GM23338 (cell line): ENCODE measurements around the gene FNIP2. TPM values are rescaled to one million over a fixed set of nuclear protein-coding genes. Genes with fewer than 3 reads are reported as not detected.

ENCODE experiments used
- ATAC-seq: fragments of 200-7000 bp; cut with Tn5 transposase; 3 replicates; pipeline ENCODE4 v1.9.1; 2020
- DNase-seq: peaks from one replicate; pipeline ENCODE4 v3.0.0-alpha.2; 2015; ENCODE audit warnings: low spot score
- H2AFZ ChIP-seq: fragments of 200-600 bp; sonication (generic); 2 replicates; pipeline ENCODE4 v1.8.0; 2016; ENCODE audit warnings: antibody characterized with exemption, mild to moderate bottlenecking, moderate library complexity
- H3F3A ChIP-seq: fragments of 200-600 bp; sonication (generic); replicated peaks from 2 replicates; pipeline ENCODE4 v1.8.0; 2017; ENCODE audit warnings: antibody characterized with exemption, mixed run types, low read depth
- H3K27ac ChIP-seq: fragments of 200-600 bp; sonication (generic); 2 replicates; pipeline ENCODE4 v1.6.1; 2016; ENCODE audit warnings: low read depth
- H3K27me3 ChIP-seq: fragments of 200-600 bp; sonication (generic); 2 replicates; pipeline ENCODE4 v1.8.0; 2016; ENCODE audit warnings: mild to moderate bottlenecking, mixed run types, moderate library complexity; ENCODE audit not compliant: insufficient read depth
- H3K36me3 ChIP-seq: fragments of 200-600 bp; sonication (generic); 2 replicates; pipeline ENCODE4 v1.8.0; 2016; ENCODE audit warnings: mild to moderate bottlenecking; ENCODE audit not compliant: insufficient read depth
- H3K4me1 ChIP-seq: fragments of 200-600 bp; sonication (generic); 2 replicates; pipeline ENCODE4 v1.8.0; 2016; ENCODE audit warnings: mild to moderate bottlenecking, moderate library complexity; ENCODE audit not compliant: insufficient read depth
- H3K4me2 ChIP-seq: fragments of 200-600 bp; sonication (generic); 2 replicates; pipeline ENCODE4 v1.7.1; 2017; ENCODE audit warnings: mixed run types
- H3K4me3 ChIP-seq: fragments of 200-600 bp; sonication (generic); 2 replicates; pipeline ENCODE4 v1.6.1; 2016; ENCODE audit warnings: mixed run types
- H3K79me2 ChIP-seq: fragments of 200-600 bp; sonication (generic); replicated peaks from 2 replicates; pipeline ENCODE4 v1.8.0; 2017; ENCODE audit warnings: mild to moderate bottlenecking; ENCODE audit not compliant: insufficient read depth
- H3K9me2 ChIP-seq: fragments of 200-600 bp; sonication (generic); 2 replicates; pipeline ENCODE4 v1.8.0; 2017; ENCODE audit not compliant: insufficient read depth
- H4K20me1 ChIP-seq: fragments of 200-600 bp; sonication (generic); replicated peaks from 2 replicates; pipeline ENCODE4 v1.8.0; 2017; ENCODE audit warnings: mild to moderate bottlenecking; ENCODE audit not compliant: insufficient read depth
- H3K27ac Mint-ChIP-seq: 2 replicates; pipeline ENCODE4 v1.8.0; 2020; ENCODE audit warnings: inconsistent platforms, mild to moderate bottlenecking, moderate library complexity, mixed read lengths
- H3K27me3 Mint-ChIP-seq: 3 replicates; pipeline ENCODE4 v1.8.0; 2022; ENCODE audit warnings: low read depth, mild to moderate bottlenecking, moderate library complexity, mixed read lengths, inconsistent platforms; ENCODE audit not compliant: insufficient read depth, poor library complexity
- H3K36me3 Mint-ChIP-seq: 3 replicates; pipeline ENCODE4 v1.8.0; 2021; ENCODE audit warnings: low read depth, mild to moderate bottlenecking, inconsistent platforms, moderate library complexity, mixed read lengths
- H3K4me1 Mint-ChIP-seq: 3 replicates; pipeline ENCODE4 v1.8.0; 2020; ENCODE audit warnings: mild to moderate bottlenecking, inconsistent platforms, mixed read lengths
- H3K4me3 Mint-ChIP-seq: 3 replicates; pipeline ENCODE4 v1.8.0; 2021; ENCODE audit warnings: moderate library complexity, mild to moderate bottlenecking, inconsistent platforms, mixed read lengths
- H3K9me3 Mint-ChIP-seq: 3 replicates; pipeline ENCODE4 v1.8.0; 2020; ENCODE audit warnings: moderate library complexity, mild to moderate bottlenecking, inconsistent platforms, mixed read lengths
- CREB1 ChIP-seq: fragments of 250-450 bp; sonication (Bioruptor Pico); IDR thresholded peaks from 2 replicates; pipeline ENCODE4 v1.5.0; 2020; ENCODE audit warnings: low read depth, mild to moderate bottlenecking, moderate library complexity
- EZH2 ChIP-seq: fragments of 200-600 bp; sonication (generic); IDR thresholded peaks from one replicate; pipeline ENCODE4 v1.8.0; 2017; ENCODE audit warnings: antibody characterized with exemption, mild to moderate bottlenecking, low read depth; ENCODE audit not compliant: unreplicated experiment
- EZH2phosphoT487 ChIP-seq: fragments of 200-600 bp; sonication (generic); IDR thresholded peaks from one replicate; pipeline ENCODE4 v1.8.1; 2018; ENCODE audit warnings: antibody characterized with exemption; ENCODE audit not compliant: unreplicated experiment
- JUNB ChIP-seq: IDR thresholded peaks from one replicate; pipeline ENCODE4 v1.6.1; 2016; ENCODE audit warnings: antibody characterized with exemption; ENCODE audit not compliant: unreplicated experiment
- NANOG ChIP-seq: IDR thresholded peaks from 2 replicates; pipeline ENCODE4 v1.6.1; 2016; ENCODE audit warnings: antibody characterized with exemption, borderline replicate concordance
- POLR2AphosphoS5 ChIP-seq: IDR thresholded peaks from 2 replicates; pipeline ENCODE4 v1.6.1; 2016; ENCODE audit warnings: antibody characterized with exemption, low read depth
- STAT1 ChIP-seq: IDR thresholded peaks from one replicate; pipeline ENCODE4 v1.6.1; 2016; ENCODE audit warnings: antibody characterized with exemption; ENCODE audit not compliant: unreplicated experiment
- ZNF114 ChIP-seq: fragments of 250-450 bp; sonication (Bioruptor Pico); IDR thresholded peaks from 2 replicates; pipeline ENCODE4 v1.5.0; 2020; ENCODE audit warnings: mild to moderate bottlenecking, moderate library complexity
- ZNF331 ChIP-seq: fragments of 250-450 bp; sonication (Bioruptor Pico); IDR thresholded peaks from 2 replicates; pipeline ENCODE4 v1.5.0; 2020; ENCODE audit warnings: low read depth, mild to moderate bottlenecking, moderate library complexity
- polyA plus RNA-seq: library from polyadenylated mRNA; unstranded; fragments of >200 nt; fragmentation: Nextera tagmentation; extraction: Ambion mirVana; gene quantifications from 2 replicates; pipeline ENCODE4 v1.2.1, GENCODE V29; 2016
- total RNA-seq: library from RNA; depleted of rRNA; stranded (reverse); fragments of >200 nt; shearing (Covaris generic); gene quantifications from 2 replicates; pipeline ENCODE4 v1.2.3, GENCODE V29; 2014
- TF ChIP-seq, protein P1 (sequence below): IDR thresholded peaks from 2 replicates; pipeline ENCODE4 v1.6.1; 2016; ENCODE audit warnings: antibody characterized with exemption
- TF ChIP-seq, protein P2 (sequence below): IDR thresholded peaks from one replicate; pipeline ENCODE4 v1.6.1; 2018; ENCODE audit warnings: antibody characterized with exemption; ENCODE audit not compliant: unreplicated experiment
- TF ChIP-seq, protein P3 (sequence below): fragments of 250-450 bp; sonication (Bioruptor Pico); IDR thresholded peaks from 2 replicates; pipeline ENCODE4 v1.5.0; 2020; ENCODE audit warnings: mild to moderate bottlenecking, moderate library complexity
- TF ChIP-seq, protein P4 (sequence below), 2 experiments: fragments of 200-600 bp in 1 of 2; sonication (generic) in 1 of 2; conservative IDR thresholded peaks; 2 replicates each; pipeline versions ENCODE4 v1.5.1 to v1.6.1; 2016 to 2017; ENCODE audit warnings: antibody characterized with exemption in 2 of 2, low read depth in 2 of 2, mild to moderate bottlenecking in 2 of 2, moderate library complexity in 1 of 2

FNIP2 gene
- total and polyA plus RNA-seq, 2 experiments from 2014 or later = 2.7 to 17.2 TPM

DNA sequence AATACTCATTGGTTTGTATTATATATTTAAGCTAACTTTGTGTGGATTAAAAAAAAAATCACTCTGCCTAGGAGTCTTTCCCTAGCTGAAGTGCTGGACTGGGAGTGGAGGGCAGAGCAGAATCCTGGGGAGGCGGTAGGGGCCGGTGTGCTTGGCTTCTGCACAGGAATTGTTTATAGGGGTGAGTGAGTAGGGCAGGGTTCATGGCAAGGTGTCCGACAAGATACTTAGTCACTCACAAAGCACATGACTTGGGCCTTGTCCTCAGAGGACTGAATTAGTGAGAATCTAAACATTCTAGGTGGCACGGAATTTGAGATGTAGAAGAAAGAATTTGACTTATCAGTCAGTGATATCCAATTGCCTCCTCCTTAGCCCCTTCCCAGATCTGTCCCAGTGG lies 32.2 kb downstream of the FNIP2 start (continued):
- no peak for TF ChIP-seq NANOG
- TF ChIP-seq CREB1 (CRISPR knock-in tag) = no peak
- no peak for TF ChIP-seq EZH2
- no peak for TF ChIP-seq ZNF331

DNA sequence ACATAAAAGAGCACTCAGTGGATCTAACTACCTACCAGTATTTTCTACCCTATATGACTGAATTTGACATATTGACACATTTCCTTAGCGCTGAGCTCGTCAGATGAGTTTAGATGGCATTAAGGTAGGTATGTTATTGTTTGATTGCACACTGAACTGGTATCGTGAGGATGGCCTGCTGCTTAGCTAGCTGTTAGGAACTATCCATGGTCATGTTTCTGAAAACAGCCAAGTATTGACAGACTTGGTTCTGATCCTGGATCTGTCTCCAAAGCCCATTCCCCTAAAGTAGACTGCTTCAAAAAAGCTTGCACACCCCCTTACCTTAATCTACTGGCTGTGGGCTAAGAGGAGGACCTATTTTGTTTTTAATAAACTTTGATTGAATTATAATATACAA lies 32.9 kb downstream of the FNIP2 start:
- DNase-seq (no peak), ATAC-seq (no peak)
- no peaks in the 10 kb centered on the region for H3K9me3 Mint-ChIP-seq
- H3K27me3 Mint-ChIP-seq = peaks cover 1% of the 10 kb centered on the region
- no peaks in the 10 kb centered on the region for H3K36me3 ChIP-seq
- H3K27me3 ChIP-seq = no peaks in the 10 kb centered on the region
- no peaks in the 10 kb centered on the region for H4K20me1 ChIP-seq
- H3K4me3 Mint-ChIP-seq = no peak overlapping the region
- no peak overlapping the region for H3K27ac ChIP-seq
- peaks cover 33% of the 10 kb centered on the region for H3K4me1 Mint-ChIP-seq
- H3K79me2 ChIP-seq = peaks cover 11% of the 10 kb centered on the region
- H3K4me2 ChIP-seq = no peak overlapping the region
- H3K27ac Mint-ChIP-seq = no peak overlapping the region
- H2AFZ ChIP-seq = no peak overlapping the region
- H3F3A ChIP-seq = no peaks in the 10 kb centered on the region
- H3K9me2 ChIP-seq = no peaks in the 10 kb centered on the region
- no peaks in the 10 kb centered on the region for H3K36me3 Mint-ChIP-seq
- no peak overlapping the region for H3K4me3 ChIP-seq
- TF ChIP-seq EZH2 (no peak), NANOG (no peak), JUNB (no peak), ZNF331 (no peak), POLR2AphosphoS5 (no peak), CREB1 (CRISPR knock-in tag) (no peak), STAT1 (no peak), ZNF114 (CRISPR knock-in tag) (no peak), EZH2phosphoT487 (no peak)
- TF ChIP-seq, protein P1, sequence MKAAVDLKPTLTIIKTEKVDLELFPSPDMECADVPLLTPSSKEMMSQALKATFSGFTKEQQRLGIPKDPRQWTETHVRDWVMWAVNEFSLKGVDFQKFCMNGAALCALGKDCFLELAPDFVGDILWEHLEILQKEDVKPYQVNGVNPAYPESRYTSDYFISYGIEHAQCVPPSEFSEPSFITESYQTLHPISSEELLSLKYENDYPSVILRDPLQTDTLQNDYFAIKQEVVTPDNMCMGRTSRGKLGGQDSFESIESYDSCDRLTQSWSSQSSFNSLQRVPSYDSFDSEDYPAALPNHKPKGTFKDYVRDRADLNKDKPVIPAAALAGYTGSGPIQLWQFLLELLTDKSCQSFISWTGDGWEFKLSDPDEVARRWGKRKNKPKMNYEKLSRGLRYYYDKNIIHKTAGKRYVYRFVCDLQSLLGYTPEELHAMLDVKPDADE = no peak
- TF ChIP-seq, protein P2, sequence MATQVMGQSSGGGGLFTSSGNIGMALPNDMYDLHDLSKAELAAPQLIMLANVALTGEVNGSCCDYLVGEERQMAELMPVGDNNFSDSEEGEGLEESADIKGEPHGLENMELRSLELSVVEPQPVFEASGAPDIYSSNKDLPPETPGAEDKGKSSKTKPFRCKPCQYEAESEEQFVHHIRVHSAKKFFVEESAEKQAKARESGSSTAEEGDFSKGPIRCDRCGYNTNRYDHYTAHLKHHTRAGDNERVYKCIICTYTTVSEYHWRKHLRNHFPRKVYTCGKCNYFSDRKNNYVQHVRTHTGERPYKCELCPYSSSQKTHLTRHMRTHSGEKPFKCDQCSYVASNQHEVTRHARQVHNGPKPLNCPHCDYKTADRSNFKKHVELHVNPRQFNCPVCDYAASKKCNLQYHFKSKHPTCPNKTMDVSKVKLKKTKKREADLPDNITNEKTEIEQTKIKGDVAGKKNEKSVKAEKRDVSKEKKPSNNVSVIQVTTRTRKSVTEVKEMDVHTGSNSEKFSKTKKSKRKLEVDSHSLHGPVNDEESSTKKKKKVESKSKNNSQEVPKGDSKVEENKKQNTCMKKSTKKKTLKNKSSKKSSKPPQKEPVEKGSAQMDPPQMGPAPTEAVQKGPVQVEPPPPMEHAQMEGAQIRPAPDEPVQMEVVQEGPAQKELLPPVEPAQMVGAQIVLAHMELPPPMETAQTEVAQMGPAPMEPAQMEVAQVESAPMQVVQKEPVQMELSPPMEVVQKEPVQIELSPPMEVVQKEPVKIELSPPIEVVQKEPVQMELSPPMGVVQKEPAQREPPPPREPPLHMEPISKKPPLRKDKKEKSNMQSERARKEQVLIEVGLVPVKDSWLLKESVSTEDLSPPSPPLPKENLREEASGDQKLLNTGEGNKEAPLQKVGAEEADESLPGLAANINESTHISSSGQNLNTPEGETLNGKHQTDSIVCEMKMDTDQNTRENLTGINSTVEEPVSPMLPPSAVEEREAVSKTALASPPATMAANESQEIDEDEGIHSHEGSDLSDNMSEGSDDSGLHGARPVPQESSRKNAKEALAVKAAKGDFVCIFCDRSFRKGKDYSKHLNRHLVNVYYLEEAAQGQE = no peak
- TF ChIP-seq, protein P3, sequence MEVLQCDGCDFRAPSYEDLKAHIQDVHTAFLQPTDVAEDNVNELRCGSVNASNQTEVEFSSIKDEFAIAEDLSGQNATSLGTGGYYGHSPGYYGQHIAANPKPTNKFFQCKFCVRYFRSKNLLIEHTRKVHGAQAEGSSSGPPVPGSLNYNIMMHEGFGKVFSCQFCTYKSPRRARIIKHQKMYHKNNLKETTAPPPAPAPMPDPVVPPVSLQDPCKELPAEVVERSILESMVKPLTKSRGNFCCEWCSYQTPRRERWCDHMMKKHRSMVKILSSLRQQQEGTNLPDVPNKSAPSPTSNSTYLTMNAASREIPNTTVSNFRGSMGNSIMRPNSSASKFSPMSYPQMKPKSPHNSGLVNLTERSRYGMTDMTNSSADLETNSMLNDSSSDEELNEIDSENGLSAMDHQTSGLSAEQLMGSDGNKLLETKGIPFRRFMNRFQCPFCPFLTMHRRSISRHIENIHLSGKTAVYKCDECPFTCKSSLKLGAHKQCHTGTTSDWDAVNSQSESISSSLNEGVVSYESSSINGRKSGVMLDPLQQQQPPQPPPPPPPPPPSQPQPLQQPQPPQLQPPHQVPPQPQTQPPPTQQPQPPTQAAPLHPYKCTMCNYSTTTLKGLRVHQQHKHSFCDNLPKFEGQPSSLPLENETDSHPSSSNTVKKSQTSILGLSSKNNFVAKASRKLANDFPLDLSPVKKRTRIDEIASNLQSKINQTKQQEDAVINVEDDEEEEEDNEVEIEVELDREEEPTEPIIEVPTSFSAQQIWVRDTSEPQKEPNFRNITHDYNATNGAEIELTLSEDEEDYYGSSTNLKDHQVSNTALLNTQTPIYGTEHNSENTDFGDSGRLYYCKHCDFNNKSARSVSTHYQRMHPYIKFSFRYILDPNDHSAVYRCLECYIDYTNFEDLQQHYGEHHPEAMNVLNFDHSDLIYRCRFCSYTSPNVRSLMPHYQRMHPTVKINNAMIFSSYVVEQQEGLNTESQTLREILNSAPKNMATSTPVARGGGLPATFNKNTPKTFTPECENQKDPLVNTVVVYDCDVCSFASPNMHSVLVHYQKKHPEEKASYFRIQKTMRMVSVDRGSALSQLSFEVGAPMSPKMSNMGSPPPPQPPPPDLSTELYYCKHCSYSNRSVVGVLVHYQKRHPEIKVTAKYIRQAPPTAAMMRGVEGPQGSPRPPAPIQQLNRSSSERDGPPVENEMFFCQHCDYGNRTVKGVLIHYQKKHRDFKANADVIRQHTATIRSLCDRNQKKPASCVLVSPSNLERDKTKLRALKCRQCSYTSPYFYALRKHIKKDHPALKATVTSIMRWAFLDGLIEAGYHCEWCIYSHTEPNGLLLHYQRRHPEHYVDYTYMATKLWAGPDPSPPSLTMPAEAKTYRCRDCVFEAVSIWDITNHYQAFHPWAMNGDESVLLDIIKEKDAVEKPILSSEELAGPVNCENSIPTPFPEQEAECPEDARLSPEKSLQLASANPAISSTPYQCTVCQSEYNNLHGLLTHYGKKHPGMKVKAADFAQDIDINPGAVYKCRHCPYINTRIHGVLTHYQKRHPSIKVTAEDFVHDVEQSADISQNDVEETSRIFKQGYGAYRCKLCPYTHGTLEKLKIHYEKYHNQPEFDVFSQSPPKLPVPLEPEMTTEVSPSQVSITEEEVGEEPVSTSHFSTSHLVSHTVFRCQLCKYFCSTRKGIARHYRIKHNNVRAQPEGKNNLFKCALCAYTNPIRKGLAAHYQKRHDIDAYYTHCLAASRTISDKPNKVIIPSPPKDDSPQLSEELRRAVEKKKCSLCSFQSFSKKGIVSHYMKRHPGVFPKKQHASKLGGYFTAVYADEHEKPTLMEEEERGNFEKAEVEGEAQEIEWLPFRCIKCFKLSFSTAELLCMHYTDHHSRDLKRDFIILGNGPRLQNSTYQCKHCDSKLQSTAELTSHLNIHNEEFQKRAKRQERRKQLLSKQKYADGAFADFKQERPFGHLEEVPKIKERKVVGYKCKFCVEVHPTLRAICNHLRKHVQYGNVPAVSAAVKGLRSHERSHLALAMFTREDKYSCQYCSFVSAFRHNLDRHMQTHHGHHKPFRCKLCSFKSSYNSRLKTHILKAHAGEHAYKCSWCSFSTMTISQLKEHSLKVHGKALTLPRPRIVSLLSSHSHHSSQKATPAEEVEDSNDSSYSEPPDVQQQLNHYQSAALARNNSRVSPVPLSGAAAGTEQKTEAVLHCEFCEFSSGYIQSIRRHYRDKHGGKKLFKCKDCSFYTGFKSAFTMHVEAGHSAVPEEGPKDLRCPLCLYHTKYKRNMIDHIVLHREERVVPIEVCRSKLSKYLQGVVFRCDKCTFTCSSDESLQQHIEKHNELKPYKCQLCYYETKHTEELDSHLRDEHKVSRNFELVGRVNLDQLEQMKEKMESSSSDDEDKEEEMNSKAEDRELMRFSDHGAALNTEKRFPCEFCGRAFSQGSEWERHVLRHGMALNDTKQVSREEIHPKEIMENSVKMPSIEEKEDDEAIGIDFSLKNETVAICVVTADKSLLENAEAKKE (CRISPR knock-in tag) = no peak
- TF ChIP-seq, protein P4, sequence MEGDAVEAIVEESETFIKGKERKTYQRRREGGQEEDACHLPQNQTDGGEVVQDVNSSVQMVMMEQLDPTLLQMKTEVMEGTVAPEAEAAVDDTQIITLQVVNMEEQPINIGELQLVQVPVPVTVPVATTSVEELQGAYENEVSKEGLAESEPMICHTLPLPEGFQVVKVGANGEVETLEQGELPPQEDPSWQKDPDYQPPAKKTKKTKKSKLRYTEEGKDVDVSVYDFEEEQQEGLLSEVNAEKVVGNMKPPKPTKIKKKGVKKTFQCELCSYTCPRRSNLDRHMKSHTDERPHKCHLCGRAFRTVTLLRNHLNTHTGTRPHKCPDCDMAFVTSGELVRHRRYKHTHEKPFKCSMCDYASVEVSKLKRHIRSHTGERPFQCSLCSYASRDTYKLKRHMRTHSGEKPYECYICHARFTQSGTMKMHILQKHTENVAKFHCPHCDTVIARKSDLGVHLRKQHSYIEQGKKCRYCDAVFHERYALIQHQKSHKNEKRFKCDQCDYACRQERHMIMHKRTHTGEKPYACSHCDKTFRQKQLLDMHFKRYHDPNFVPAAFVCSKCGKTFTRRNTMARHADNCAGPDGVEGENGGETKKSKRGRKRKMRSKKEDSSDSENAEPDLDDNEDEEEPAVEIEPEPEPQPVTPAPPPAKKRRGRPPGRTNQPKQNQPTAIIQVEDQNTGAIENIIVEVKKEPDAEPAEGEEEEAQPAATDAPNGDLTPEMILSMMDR (conservative IDR thresholded peaks at IDR 0.05; ENCODE audit: low read depth in 2 of 2) = no peak
- peaks cover 21% of the 10 kb centered on the region; the same call in 1 of the 2 replicates for H3K4me1 ChIP-seq
